Endothelial cell of umbilical vein (primary cell): ENCODE results near the gene HINT2. TPM values are rescaled to one million over a fixed set of nuclear protein-coding genes. Genes with fewer than 3 reads are reported as not detected.

ENCODE experiments used
- BruUV-seq: library from RNA; stranded (reverse); fragments of 400-500 nt; replicated peaks from 2 replicates; lab custom pipeline; 2021; lab: Mats Ljungman, UMichigan
- CTCF ChIA-PET: fragments of 300-600, 350-600 bp; sonication (Branson Sonifier 250); formaldehyde crosslinking; loops from one replicate; lab custom pipeline; 2021; ENCODE audit warnings: antibody characterized with exemption, inconsistent platforms; lab: Charles Lee
- POLR2A ChIA-PET: fragments of 300-600, 350-600 bp; sonication (Branson Sonifier 250); formaldehyde crosslinking; loops from one replicate; lab custom pipeline; 2021; ENCODE audit warnings: antibody characterized with exemption, inconsistent platforms; lab: Charles Lee
- DNase-seq: peaks from one replicate; pipeline ENCODE4 v3.0.0-alpha.2; 2011; ENCODE audit warnings: low read depth, low spot score
- FAIRE-seq: peaks from 2 replicates; lab custom pipeline; 2011; peaks lifted over from hg19 to GRCh38; lab: Jason Lieb, UNC
- H2AFZ ChIP-seq: 2 replicates; pipeline ENCODE4 v1.6.0; 2012; ENCODE audit warnings: low read depth, low read length, control low read depth, inconsistent platforms
- H3K27ac ChIP-seq: 2 replicates; pipeline ENCODE4 v1.5.1; 2011; ENCODE audit warnings: low read depth, mild to moderate bottlenecking, control low read depth, low read length, moderate library complexity; ENCODE audit not compliant: insufficient read depth
- H3K27me3 ChIP-seq, 2 experiments: 2 replicates each; pipeline versions ENCODE4 v1.6.0 to v1.6.1; 2011; ENCODE audit warnings: low read length in 2 of 2, mixed read lengths in 1 of 2; ENCODE audit not compliant: control insufficient read depth in 2 of 2, insufficient read depth in 2 of 2
- H3K36me3 ChIP-seq, 2 experiments: 2 replicates in 1 of 2; 3 replicates in 1 of 2; pipeline ENCODE4 v1.5.1; 2011; ENCODE audit warnings: low read length in 2 of 2, mild to moderate bottlenecking in 1 of 2, moderate library complexity in 1 of 2; ENCODE audit not compliant: control insufficient read depth in 2 of 2, insufficient read depth in 2 of 2; ENCODE audit errors: extremely low read depth in 1 of 2
- H3K4me1 ChIP-seq: 3 replicates; pipeline ENCODE4 v1.5.1; 2011; ENCODE audit warnings: mild to moderate bottlenecking, low read length; ENCODE audit not compliant: control insufficient read depth, insufficient read depth; ENCODE audit errors: extremely low read depth
- H3K4me2 ChIP-seq: 2 replicates; pipeline ENCODE4 v1.6.1; 2011; ENCODE audit warnings: low read length, control low read depth, mixed read lengths; ENCODE audit not compliant: insufficient read depth
- H3K4me3 ChIP-seq, 3 experiments: fragments of 200-600 bp in 1 of 3; sonication (generic), shearing (Covaris generic) in 1 of 3; replicated peaks in 1 of 3; 2 replicates each; pipeline ENCODE4 v1.5.1; 2011 to 2016; ENCODE audit warnings: control low read depth in 3 of 3, low read length in 3 of 3, mild to moderate bottlenecking in 2 of 3, inconsistent platforms in 1 of 3, low read depth in 1 of 3, moderate library complexity in 1 of 3; ENCODE audit not compliant: insufficient read depth in 1 of 3
- H3K79me2 ChIP-seq: 2 replicates; pipeline ENCODE4 v1.6.0; 2012; ENCODE audit warnings: low read length, inconsistent platforms; ENCODE audit not compliant: control insufficient read depth, insufficient read depth
- H3K9ac ChIP-seq: replicated peaks from 2 replicates; pipeline ENCODE3; 2011; ENCODE audit warnings: low read length, control low read depth; ENCODE audit not compliant: insufficient read depth; ENCODE audit errors: extremely low read depth
- H3K9me1 ChIP-seq: replicated peaks from 3 replicates; pipeline ENCODE4 v1.6.0; 2011; ENCODE audit warnings: mild to moderate bottlenecking, low read length; ENCODE audit not compliant: control insufficient read depth, insufficient read depth; ENCODE audit errors: extremely low read depth
- H3K9me3 ChIP-seq: replicated peaks from 2 replicates; pipeline ENCODE4 v1.5.1; 2012; ENCODE audit warnings: low read length, inconsistent platforms; ENCODE audit not compliant: control insufficient read depth, insufficient read depth
- H4K20me1 ChIP-seq: replicated peaks from 2 replicates; pipeline ENCODE3; 2011; ENCODE audit warnings: mild to moderate bottlenecking, low read length; ENCODE audit not compliant: control insufficient read depth, insufficient read depth; ENCODE audit errors: extremely low read depth
- EZH2 ChIP-seq: IDR thresholded peaks from 2 replicates; pipeline ENCODE4 v1.6.1; 2012; ENCODE audit warnings: borderline replicate concordance, low read depth, mild to moderate bottlenecking, moderate library complexity, low read length, inconsistent platforms; ENCODE audit not compliant: severe bottlenecking
- FOS ChIP-seq: IDR thresholded peaks from 2 replicates; pipeline ENCODE4 v1.6.1; 2011; ENCODE audit warnings: mild to moderate bottlenecking, low read length, moderate library complexity, borderline replicate concordance; ENCODE audit not compliant: insufficient read depth
- GATA2 ChIP-seq: IDR thresholded peaks from 2 replicates; pipeline ENCODE4 v1.7.0; 2011; ENCODE audit warnings: low read depth, mild to moderate bottlenecking, moderate library complexity, mixed read lengths, low read length; ENCODE audit not compliant: insufficient read length, insufficient read depth
- JUN ChIP-seq: IDR thresholded peaks from 2 replicates; pipeline ENCODE4 v1.6.1; 2011; ENCODE audit warnings: borderline replicate concordance, low read depth; ENCODE audit not compliant: insufficient read length, insufficient read depth
- MYC ChIP-seq: IDR thresholded peaks from one replicate; pipeline ENCODE4 v1.6.1; 2011; ENCODE audit warnings: mild to moderate bottlenecking, low read depth, low read length
- POLR2A ChIP-seq: IDR thresholded peaks from 2 replicates; pipeline ENCODE4 v1.6.1; 2012; ENCODE audit warnings: low read depth, mild to moderate bottlenecking, control low read depth, low read length
- POLR2AphosphoS5 ChIP-seq: IDR thresholded peaks from 2 replicates; pipeline ENCODE4 v1.6.1; 2012; ENCODE audit warnings: low read depth, mild to moderate bottlenecking, control low read depth, low read length, moderate library complexity; ENCODE audit not compliant: insufficient read depth
- dilution Hi-C: fragments of 300-500 bp; cut with MboI; formaldehyde crosslinking; loops from one replicate; pipeline ENCODE4 v1.15.0; 2019; ENCODE audit warnings: low sequenced_read_pairs; ENCODE audit not compliant: extremely low pct_ligation_motif_present
- intact Hi-C: fragments of 100-400 bp; cut with micrococcal nuclease; formaldehyde crosslinking; loops from one replicate; pipeline ENCODE4 v1.10.0; 2022
- polyA plus RNA-seq, 4 experiments: library from polyadenylated mRNA; depleted of rRNA in 3 of 4; stranded (reverse) in 3 of 4; unstranded in 1 of 4; fragments of >200 nt; gene quantifications; 2 replicates each; pipeline versions ENCODE4 v1.2.1 to v1.2.3, GENCODE V29; 2011 to 2012; ENCODE audit warnings: missing spikeins in 1 of 4
- small RNA-seq: library from RNA; depleted of rRNA; stranded (forward); fragments of <200 nt; gene quantifications from one replicate; pipeline ENCODE3, GENCODE V24; 2012; ENCODE audit warnings: low replicate concordance, low read depth; ENCODE audit not compliant: insufficient read depth, insufficient read length
- total RNA-seq: library from RNA; stranded (reverse); gene quantifications from 2 replicates; pipeline ENCODE4 v1.2.3, GENCODE V29; 2021
- TF ChIP-seq, protein P1 (sequence below): IDR thresholded peaks from 2 replicates; pipeline ENCODE4 v1.6.1; 2011; ENCODE audit not compliant: insufficient read depth, insufficient read length
- TF ChIP-seq, protein P2 (sequence below), 2 donors: IDR thresholded peaks; 1 replicate in 1 of 2; 2 replicates in 1 of 2; pipeline ENCODE4 v1.5.1; 2011; ENCODE audit warnings: low read length in 2 of 2, mild to moderate bottlenecking in 2 of 2, moderate library complexity in 2 of 2, control low read depth in 1 of 2, inconsistent platforms in 1 of 2, low read depth in 1 of 2; ENCODE audit not compliant: insufficient read depth in 1 of 2; ENCODE audit errors: extremely low read depth in 1 of 2

Gene HINT2
- total and polyA plus RNA-seq, 2 donors (not counting 3 experiments of a cell fraction or from before 2014, with no cell fraction given), result 27.2 to 42.1 TPM

DNA sequence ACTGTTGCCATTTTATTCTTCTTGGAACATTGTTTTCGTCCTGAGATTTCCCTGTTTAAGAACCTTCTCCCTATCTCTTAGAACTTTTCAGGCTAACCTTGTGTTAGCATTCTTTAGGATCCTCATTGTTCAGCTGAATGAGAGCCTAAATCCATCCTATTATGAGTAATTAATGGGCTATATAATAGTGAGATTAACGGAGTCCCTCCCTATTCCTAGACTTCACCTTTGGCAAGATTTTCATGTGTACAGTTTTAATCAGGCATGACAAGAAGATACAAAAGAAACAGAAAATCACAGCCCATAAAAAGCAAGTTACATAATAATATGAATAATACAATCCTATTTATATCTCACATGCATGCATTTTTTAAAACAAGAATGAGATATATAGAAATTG, 51.7 kb downstream of the HINT2 start:
- no TSS peak for BruUV-seq
- H3K27ac ChIP-seq, result no peak overlapping the region
- H3K9me1 ChIP-seq, result no peaks in the 10 kb centered on the region
- H3K9me3 ChIP-seq, result no peaks in the 10 kb centered on the region
- intact Hi-C loops, result no loop called here
- H3K9ac ChIP-seq, result no peak overlapping the region
- FAIRE-seq, result no peak
- H3K4me3 ChIP-seq, result no peak overlapping the region
- CTCF ChIA-PET, result interaction anchor here (0.9 to 3.2 kb wide), 4 partner anchors 8 to 27 kb away, joined by 8 to 10 read pairs (median 10); no protein-coding TSS in a partner anchor
- H3K4me1 ChIP-seq, result peaks cover 41% of the 10 kb centered on the region
- no peaks in the 10 kb centered on the region for H3K27me3 ChIP-seq
- H2AFZ ChIP-seq, result no peak overlapping the region
- POLR2A ChIA-PET, result interaction anchor here (0.7 kb wide), 1 partner anchor 718 kb away, joined by 5 read pairs; no protein-coding TSS in a partner anchor
- H3K79me2 ChIP-seq, result no peaks in the 10 kb centered on the region
- DNase-seq, result no peak
- H3K4me2 ChIP-seq, result no peak overlapping the region
- dilution Hi-C loops, result no loop called here
- TF ChIP-seq EZH2 (no peak), JUN (no peak), POLR2A (no peak), GATA2 (no peak), FOS (no peak), MYC (no peak), POLR2AphosphoS5 (no peak)
- TF ChIP-seq, protein P1, sequence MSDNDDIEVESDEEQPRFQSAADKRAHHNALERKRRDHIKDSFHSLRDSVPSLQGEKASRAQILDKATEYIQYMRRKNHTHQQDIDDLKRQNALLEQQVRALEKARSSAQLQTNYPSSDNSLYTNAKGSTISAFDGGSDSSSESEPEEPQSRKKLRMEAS, result no peak
- TF ChIP-seq, protein P2, sequence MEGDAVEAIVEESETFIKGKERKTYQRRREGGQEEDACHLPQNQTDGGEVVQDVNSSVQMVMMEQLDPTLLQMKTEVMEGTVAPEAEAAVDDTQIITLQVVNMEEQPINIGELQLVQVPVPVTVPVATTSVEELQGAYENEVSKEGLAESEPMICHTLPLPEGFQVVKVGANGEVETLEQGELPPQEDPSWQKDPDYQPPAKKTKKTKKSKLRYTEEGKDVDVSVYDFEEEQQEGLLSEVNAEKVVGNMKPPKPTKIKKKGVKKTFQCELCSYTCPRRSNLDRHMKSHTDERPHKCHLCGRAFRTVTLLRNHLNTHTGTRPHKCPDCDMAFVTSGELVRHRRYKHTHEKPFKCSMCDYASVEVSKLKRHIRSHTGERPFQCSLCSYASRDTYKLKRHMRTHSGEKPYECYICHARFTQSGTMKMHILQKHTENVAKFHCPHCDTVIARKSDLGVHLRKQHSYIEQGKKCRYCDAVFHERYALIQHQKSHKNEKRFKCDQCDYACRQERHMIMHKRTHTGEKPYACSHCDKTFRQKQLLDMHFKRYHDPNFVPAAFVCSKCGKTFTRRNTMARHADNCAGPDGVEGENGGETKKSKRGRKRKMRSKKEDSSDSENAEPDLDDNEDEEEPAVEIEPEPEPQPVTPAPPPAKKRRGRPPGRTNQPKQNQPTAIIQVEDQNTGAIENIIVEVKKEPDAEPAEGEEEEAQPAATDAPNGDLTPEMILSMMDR (IDR thresholded peaks at IDR 0.05; ENCODE audit: extremely low read depth in 1 of 2, insufficient read depth in 1 of 2, low read depth in 1 of 2, low read length in 2 of 2), result no peak
- H3K36me3 ChIP-seq, result no peaks in the 10 kb centered on the region
- H4K20me1 ChIP-seq, result no peaks in the 10 kb centered on the region

Small RNAs within 50 kb of the gene (small RNA-seq; reads per million reads assigned to genes)
- not detected for gene HINT2

Other genes starting within 250 kb of the HINT2 start
- 22.5 and 25.3 TPM in 2 replicates for gene TESK1, start 209.8 kb downstream of the HINT2 start, total RNA-seq
- 26.4 and 28.3 TPM in 2 replicates for gene TESK1, start 209.8 kb downstream of the HINT2 start, polyA plus RNA-seq
- not detected in 2 replicates for gene CD72, start 196.6 kb downstream of the HINT2 start, total RNA-seq
- gene CD72, start 196.6 kb downstream of the HINT2 start, polyA plus RNA-seq, result 0.39 TPM in 1 of 2 replicates, not detected in the other
- gene SIT1, start 164.1 kb downstream of the HINT2 start, total RNA-seq, result not detected in 2 replicates
- gene SIT1, start 164.1 kb downstream of the HINT2 start, polyA plus RNA-seq, result not detected in 2 replicates
- gene RMRP, start 157.0 kb downstream of the HINT2 start, total RNA-seq, result 19,118 and 22,385 TPM in 2 replicates
- gene RMRP, start 157.0 kb downstream of the HINT2 start, polyA plus RNA-seq, result 359 TPM in 1 of 2 replicates, not detected in the other
- 13.2 and 15.2 TPM in 2 replicates for gene CCDC107, start 156.8 kb downstream of the HINT2 start, total RNA-seq
- gene CCDC107, start 156.8 kb downstream of the HINT2 start, polyA plus RNA-seq, result 16.0 and 18.8 TPM in 2 replicates
- gene ARHGEF39, start 149.8 kb downstream of the HINT2 start, total RNA-seq, result 4.6 and 6.5 TPM in 2 replicates
- 4.0 and 4.7 TPM in 2 replicates for gene ARHGEF39, start 149.8 kb downstream of the HINT2 start, polyA plus RNA-seq
- gene CA9, start 141.1 kb downstream of the HINT2 start, total RNA-seq, result 0.42 TPM in 1 of 2 replicates, not detected in the other
- gene CA9, start 141.1 kb downstream of the HINT2 start, polyA plus RNA-seq, result 0.18 and 0.21 TPM in 2 replicates
- 257 and 279 TPM in 2 replicates for gene TPM2, start 125.1 kb downstream of the HINT2 start, total RNA-seq
- 103 and 144 TPM in 2 replicates for gene TPM2, start 125.1 kb downstream of the HINT2 start, polyA plus RNA-seq
- 424 and 450 TPM in 2 replicates for gene TLN1, start 82.8 kb downstream of the HINT2 start, total RNA-seq
- 120 and 137 TPM in 2 replicates for gene TLN1, start 82.8 kb downstream of the HINT2 start, polyA plus RNA-seq
- 36.4 and 39.8 TPM in 2 replicates for gene CREB3, start 82.4 kb downstream of the HINT2 start, total RNA-seq
- gene CREB3, start 82.4 kb downstream of the HINT2 start, polyA plus RNA-seq, result 45.9 and 52.1 TPM in 2 replicates
- 158 and 196 TPM in 2 replicates for gene GBA2, start 65.8 kb downstream of the HINT2 start, total RNA-seq
- 99.9 and 110 TPM in 2 replicates for gene GBA2, start 65.8 kb downstream of the HINT2 start, polyA plus RNA-seq
- 23.3 and 29.0 TPM in 2 replicates for gene RGP1, start 65.8 kb downstream of the HINT2 start, total RNA-seq
- 12.7 and 15.0 TPM in 2 replicates for gene RGP1, start 65.8 kb downstream of the HINT2 start, polyA plus RNA-seq
- gene MSMP, start 60.8 kb downstream of the HINT2 start, total RNA-seq, result 18.8 and 25.6 TPM in 2 replicates
- 23.5 and 29.0 TPM in 2 replicates for gene MSMP, start 60.8 kb downstream of the HINT2 start, polyA plus RNA-seq
- gene NPR2, start 23.5 kb downstream of the HINT2 start, total RNA-seq, result 25.6 and 28.7 TPM in 2 replicates
- 14.4 and 16.4 TPM in 2 replicates for gene NPR2, start 23.5 kb downstream of the HINT2 start, polyA plus RNA-seq
- 0.69 TPM in 1 of 2 replicates, not detected in the other for gene SPAG8, start 2.8 kb downstream of the HINT2 start, total RNA-seq
- gene SPAG8, start 2.8 kb downstream of the HINT2 start, polyA plus RNA-seq, result 0.21 TPM in 2 replicates
- not detected in 2 replicates for gene FAM221B, start 13.7 kb upstream of the HINT2 start, total RNA-seq
- not detected in 2 replicates for gene FAM221B, start 13.7 kb upstream of the HINT2 start, polyA plus RNA-seq
- gene TMEM8B, start 14.2 kb upstream of the HINT2 start, total RNA-seq, result 2.5 and 2.9 TPM in 2 replicates
- 3.6 and 3.8 TPM in 2 replicates for gene TMEM8B, start 14.2 kb upstream of the HINT2 start, polyA plus RNA-seq
- not detected in 2 replicates for gene OR13J1, start 55.4 kb upstream of the HINT2 start, total RNA-seq
- gene OR13J1, start 55.4 kb upstream of the HINT2 start, polyA plus RNA-seq, result not detected in 2 replicates
- gene HRCT1, start 91.2 kb upstream of the HINT2 start, total RNA-seq, result 1.2 and 5.2 TPM in 2 replicates
- 7.0 and 9.9 TPM in 2 replicates for gene HRCT1, start 91.2 kb upstream of the HINT2 start, polyA plus RNA-seq
- gene SPAAR, start 94.4 kb upstream of the HINT2 start, total RNA-seq, result 13.0 and 24.8 TPM in 2 replicates
- 20.8 and 23.0 TPM in 2 replicates for gene SPAAR, start 94.4 kb upstream of the HINT2 start, polyA plus RNA-seq
- gene OR2S2, start 143.1 kb upstream of the HINT2 start, total RNA-seq, result not detected in 2 replicates
- gene OR2S2, start 143.1 kb upstream of the HINT2 start, polyA plus RNA-seq, result not detected in 2 replicates
- 14.1 and 14.5 TPM in 2 replicates for gene RECK, start 221.9 kb upstream of the HINT2 start, total RNA-seq
- 12.0 and 12.4 TPM in 2 replicates for gene RECK, start 221.9 kb upstream of the HINT2 start, polyA plus RNA-seq